ENCODE measurements around the gene PRR15.

DNA sequence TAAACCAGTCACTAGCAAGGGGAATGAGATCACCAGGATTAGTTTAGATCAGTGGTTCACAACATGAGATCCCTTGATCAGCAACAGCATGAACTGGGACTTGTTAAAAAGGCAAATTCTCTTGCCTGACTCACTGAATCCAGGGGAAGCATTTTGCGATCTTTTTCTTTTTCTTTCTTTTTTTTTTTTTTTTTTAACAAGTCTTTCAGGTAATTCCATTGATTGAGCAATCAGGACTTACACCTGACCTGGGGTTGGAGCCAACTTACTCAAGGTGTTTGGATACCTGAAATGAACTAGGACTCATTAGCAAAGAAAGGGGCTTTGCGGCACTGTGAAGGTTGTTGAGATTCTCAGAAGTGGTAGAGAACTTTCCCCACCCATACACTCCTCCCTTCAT is 47.1 kb upstream of the PRR15 start:
- TF ChIP-seq, protein P1, sequence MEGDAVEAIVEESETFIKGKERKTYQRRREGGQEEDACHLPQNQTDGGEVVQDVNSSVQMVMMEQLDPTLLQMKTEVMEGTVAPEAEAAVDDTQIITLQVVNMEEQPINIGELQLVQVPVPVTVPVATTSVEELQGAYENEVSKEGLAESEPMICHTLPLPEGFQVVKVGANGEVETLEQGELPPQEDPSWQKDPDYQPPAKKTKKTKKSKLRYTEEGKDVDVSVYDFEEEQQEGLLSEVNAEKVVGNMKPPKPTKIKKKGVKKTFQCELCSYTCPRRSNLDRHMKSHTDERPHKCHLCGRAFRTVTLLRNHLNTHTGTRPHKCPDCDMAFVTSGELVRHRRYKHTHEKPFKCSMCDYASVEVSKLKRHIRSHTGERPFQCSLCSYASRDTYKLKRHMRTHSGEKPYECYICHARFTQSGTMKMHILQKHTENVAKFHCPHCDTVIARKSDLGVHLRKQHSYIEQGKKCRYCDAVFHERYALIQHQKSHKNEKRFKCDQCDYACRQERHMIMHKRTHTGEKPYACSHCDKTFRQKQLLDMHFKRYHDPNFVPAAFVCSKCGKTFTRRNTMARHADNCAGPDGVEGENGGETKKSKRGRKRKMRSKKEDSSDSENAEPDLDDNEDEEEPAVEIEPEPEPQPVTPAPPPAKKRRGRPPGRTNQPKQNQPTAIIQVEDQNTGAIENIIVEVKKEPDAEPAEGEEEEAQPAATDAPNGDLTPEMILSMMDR (conservative IDR thresholded peaks at IDR 0.05; ENCODE audit: low read length), result no peak
- no peak for TF ChIP-seq EZH2phosphoT487 (IDR thresholded peaks at IDR 0.05; ENCODE audit: borderline replicate concordance, low read depth, low read length)
